Measurements from ENCODE around the gene ZFAND2B.

DNA sequence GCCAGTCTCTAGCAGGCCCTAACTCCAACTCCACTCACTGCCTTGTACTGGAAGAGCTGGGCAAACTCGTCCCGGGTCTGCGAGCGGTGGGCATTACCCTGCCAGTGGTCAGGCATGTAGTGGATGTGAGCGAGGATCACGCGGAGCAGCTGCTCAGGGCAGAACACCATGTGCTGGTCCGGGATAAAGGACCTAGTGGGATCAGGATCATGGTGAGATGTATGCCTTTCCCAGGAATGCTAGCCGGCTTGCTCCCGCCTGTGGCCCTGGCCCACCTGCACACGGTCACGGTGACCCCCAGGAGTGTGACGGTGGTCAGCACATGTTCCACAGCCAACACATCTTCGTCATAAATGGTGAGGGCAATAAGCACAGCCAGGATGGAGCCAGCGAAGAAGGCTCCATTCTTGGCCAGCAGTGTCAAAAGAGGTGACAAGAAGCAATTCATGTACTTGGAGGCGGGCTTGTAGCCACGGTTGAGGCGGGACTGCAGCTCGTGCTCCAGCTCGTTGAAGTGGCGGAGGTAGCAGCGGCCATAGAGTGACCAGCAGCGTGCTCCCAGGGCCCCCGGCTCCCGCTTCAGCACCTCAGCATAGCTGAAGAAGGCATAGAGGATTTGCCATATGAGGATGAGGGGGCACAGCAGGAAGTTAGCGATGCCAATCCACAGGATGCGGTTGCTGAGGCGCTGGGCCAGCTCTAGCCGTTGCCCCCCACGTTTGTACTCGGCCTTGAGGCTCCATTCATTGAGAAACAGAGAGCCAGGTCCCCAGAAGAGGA, 17.4 kb downstream of the ZFAND2B start:
- TF ChIP-seq, protein P1, sequence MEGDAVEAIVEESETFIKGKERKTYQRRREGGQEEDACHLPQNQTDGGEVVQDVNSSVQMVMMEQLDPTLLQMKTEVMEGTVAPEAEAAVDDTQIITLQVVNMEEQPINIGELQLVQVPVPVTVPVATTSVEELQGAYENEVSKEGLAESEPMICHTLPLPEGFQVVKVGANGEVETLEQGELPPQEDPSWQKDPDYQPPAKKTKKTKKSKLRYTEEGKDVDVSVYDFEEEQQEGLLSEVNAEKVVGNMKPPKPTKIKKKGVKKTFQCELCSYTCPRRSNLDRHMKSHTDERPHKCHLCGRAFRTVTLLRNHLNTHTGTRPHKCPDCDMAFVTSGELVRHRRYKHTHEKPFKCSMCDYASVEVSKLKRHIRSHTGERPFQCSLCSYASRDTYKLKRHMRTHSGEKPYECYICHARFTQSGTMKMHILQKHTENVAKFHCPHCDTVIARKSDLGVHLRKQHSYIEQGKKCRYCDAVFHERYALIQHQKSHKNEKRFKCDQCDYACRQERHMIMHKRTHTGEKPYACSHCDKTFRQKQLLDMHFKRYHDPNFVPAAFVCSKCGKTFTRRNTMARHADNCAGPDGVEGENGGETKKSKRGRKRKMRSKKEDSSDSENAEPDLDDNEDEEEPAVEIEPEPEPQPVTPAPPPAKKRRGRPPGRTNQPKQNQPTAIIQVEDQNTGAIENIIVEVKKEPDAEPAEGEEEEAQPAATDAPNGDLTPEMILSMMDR (optimal IDR thresholded peaks at IDR 0.05 in 1 of 3, IDR thresholded peaks at IDR 0.05 in 1 of 3, conservative IDR thresholded peaks at IDR 0.05 in 1 of 3; ENCODE audit: extremely low read depth in 1 of 3, insufficient read depth in 2 of 3, low read length in 3 of 3) = no peak
- no peak for TF ChIP-seq EZH2 (IDR thresholded peaks at IDR 0.05; ENCODE audit: low read length)
